Neural cell (in vitro differentiated cells): ENCODE results near the gene NRROS. TPM values are rescaled to one million over a fixed set of nuclear protein-coding genes. Genes with fewer than 3 reads are reported as not detected.

Experiments used
- H2AFZ ChIP-seq: fragments of 200-600, 300-800 bp; sonication (generic), shearing (Covaris generic); 2 replicates; pipeline ENCODE4 v1.6.0; 2014; ENCODE audit warnings: low read depth, mild to moderate bottlenecking, antibody characterized with exemption, low read length, moderate library complexity
- H3F3A ChIP-seq: fragments of 200-600 bp; shearing (Covaris generic); 2 replicates; pipeline ENCODE4 v1.6.1; 2016; ENCODE audit warnings: mild to moderate bottlenecking, moderate library complexity, mixed read lengths, antibody characterized with exemption, low read length; ENCODE audit not compliant: insufficient read depth, poor library complexity, severe bottlenecking
- H3K27ac ChIP-seq: fragments of 200-600, 300-800 bp; sonication (generic), shearing (Covaris generic); 2 replicates; pipeline ENCODE4 v1.5.1; 2014; ENCODE audit warnings: mild to moderate bottlenecking, low read length, moderate library complexity
- H3K27me3 ChIP-seq: fragments of 300-800, 200-600 bp; sonication (generic), shearing (Covaris generic); 2 replicates; pipeline ENCODE4 v1.6.0; 2014; ENCODE audit warnings: mild to moderate bottlenecking, low read depth, low read length, moderate library complexity; ENCODE audit not compliant: insufficient read depth
- H3K36me3 ChIP-seq: fragments of 300-800, 200-600 bp; sonication (generic), shearing (Covaris generic); 2 replicates; pipeline ENCODE4 v1.5.1; 2014; ENCODE audit warnings: mild to moderate bottlenecking, antibody characterized with exemption, low read length, moderate library complexity; ENCODE audit not compliant: insufficient read depth
- H3K4me2 ChIP-seq: fragments of 300-800, 200-600 bp; sonication (generic), shearing (Covaris generic); 2 replicates; pipeline ENCODE4 v1.6.0; 2014; ENCODE audit warnings: mild to moderate bottlenecking, low read length
- H3K4me3 ChIP-seq: fragments of 300-800, 200-600 bp; sonication (generic), shearing (Covaris generic); 2 replicates; pipeline ENCODE4 v1.5.1; 2014; ENCODE audit warnings: mild to moderate bottlenecking, low read length, moderate library complexity
- H3K79me2 ChIP-seq: fragments of 200-600 bp; shearing (Covaris generic); replicated peaks from 2 replicates; pipeline ENCODE4 v1.6.0; 2014; ENCODE audit warnings: mild to moderate bottlenecking, low read length, moderate library complexity; ENCODE audit not compliant: insufficient read depth
- H3K9ac ChIP-seq: fragments of 300-800, 200-600 bp; sonication (generic), shearing (Covaris generic); 2 replicates; pipeline ENCODE4 v1.6.1; 2016; ENCODE audit warnings: mild to moderate bottlenecking, low read length, mixed read lengths
- H3K9me2 ChIP-seq: fragments of 200-600 bp; shearing (Covaris generic); 2 replicates; pipeline ENCODE4 v1.6.1; 2016; ENCODE audit warnings: mild to moderate bottlenecking, low read length, mixed read lengths; ENCODE audit not compliant: insufficient read depth
- H3K9me3 ChIP-seq: fragments of 200-600, 300-800 bp; sonication (generic), shearing (Covaris generic); 2 replicates; pipeline ENCODE4 v1.6.1; 2016; ENCODE audit warnings: mild to moderate bottlenecking, mixed run types, low read length, moderate library complexity, mixed read lengths
- H4K20me1 ChIP-seq: fragments of 200-600 bp; shearing (Covaris generic); 2 replicates; pipeline ENCODE4 v1.6.1; 2016; ENCODE audit warnings: mild to moderate bottlenecking, mixed run types; ENCODE audit not compliant: insufficient read depth
- EP300 ChIP-seq: fragments of 450-650 bp; conservative IDR thresholded peaks from 2 replicates; pipeline ENCODE4 v1.6.1; 2014; ENCODE audit warnings: antibody characterized with exemption, mild to moderate bottlenecking, moderate library complexity; ENCODE audit not compliant: poor library complexity, severe bottlenecking
- EZH2 ChIP-seq: fragments of 200-600, 300-800 bp; shearing (Covaris generic), sonication (generic); IDR thresholded peaks from 2 replicates; pipeline ENCODE4 v1.6.1; 2014; ENCODE audit warnings: antibody characterized with exemption, low read length, borderline replicate concordance, mild to moderate bottlenecking; ENCODE audit not compliant: insufficient read depth, poor library complexity, severe bottlenecking
- MXI1 ChIP-seq: fragments of 450-650 bp; conservative IDR thresholded peaks from 2 replicates; pipeline ENCODE4 v1.6.1; 2014; ENCODE audit warnings: antibody characterized with exemption, mild to moderate bottlenecking; ENCODE audit not compliant: poor library complexity, severe bottlenecking
- POLR2AphosphoS5 ChIP-seq: IDR thresholded peaks from 2 replicates; pipeline ENCODE4 v1.6.1; 2012
- RAD21 ChIP-seq: fragments of 450-650 bp; conservative IDR thresholded peaks from 2 replicates; pipeline ENCODE4 v1.6.1; 2014; ENCODE audit warnings: antibody characterized with exemption, mild to moderate bottlenecking, moderate library complexity
- SMC3 ChIP-seq: fragments of 450-650 bp; conservative IDR thresholded peaks from 2 replicates; pipeline ENCODE4 v1.6.1; 2014; ENCODE audit warnings: antibody characterized with exemption, mild to moderate bottlenecking, moderate library complexity; ENCODE audit not compliant: poor library complexity
- TAF1 ChIP-seq: IDR thresholded peaks from 2 replicates; pipeline ENCODE4 v1.6.1; 2012; ENCODE audit warnings: low read depth
- polyA plus RNA-seq: library from polyadenylated mRNA; depleted of rRNA; stranded (reverse); fragments of >200 nt; gene quantifications from 2 replicates; pipeline ENCODE4 v1.2.3, GENCODE V29; 2014
- TF ChIP-seq, protein P1 (sequence below): IDR thresholded peaks from 2 replicates; pipeline ENCODE4 v1.6.1; 2012; ENCODE audit warnings: borderline replicate concordance
- TF ChIP-seq, protein P2 (sequence below): fragments of 450-650 bp; IDR thresholded peaks from 2 replicates; pipeline ENCODE4 v1.5.1; 2014; ENCODE audit warnings: antibody characterized with exemption, mild to moderate bottlenecking, moderate library complexity; ENCODE audit not compliant: poor library complexity, severe bottlenecking

The NRROS gene
- polyA plus RNA-seq, 1 donor from 2014 or later = not detected

GRCh38 chr3:196654735-196655090, 15.2 kb downstream of the NRROS start:
- Histone ChIP-seq H4K20me1 (no peaks in the 10 kb centered on the region), H3K27ac (no peak overlapping the region), H3K9ac (no peak overlapping the region), H3K4me3 (no peak overlapping the region), H3K9me3 (no peaks in the 10 kb centered on the region), H3K4me2 (no peak overlapping the region), H3F3A (no peaks in the 10 kb centered on the region), H3K9me2 (no peaks in the 10 kb centered on the region), H2AFZ (no peak overlapping the region), H3K79me2 (no peaks in the 10 kb centered on the region), H3K36me3 (no peaks in the 10 kb centered on the region), H3K27me3 (no peaks in the 10 kb centered on the region)
- TF ChIP-seq TAF1 (no peak), POLR2AphosphoS5 (no peak), EP300 (no peak)
- TF ChIP-seq, protein P1, sequence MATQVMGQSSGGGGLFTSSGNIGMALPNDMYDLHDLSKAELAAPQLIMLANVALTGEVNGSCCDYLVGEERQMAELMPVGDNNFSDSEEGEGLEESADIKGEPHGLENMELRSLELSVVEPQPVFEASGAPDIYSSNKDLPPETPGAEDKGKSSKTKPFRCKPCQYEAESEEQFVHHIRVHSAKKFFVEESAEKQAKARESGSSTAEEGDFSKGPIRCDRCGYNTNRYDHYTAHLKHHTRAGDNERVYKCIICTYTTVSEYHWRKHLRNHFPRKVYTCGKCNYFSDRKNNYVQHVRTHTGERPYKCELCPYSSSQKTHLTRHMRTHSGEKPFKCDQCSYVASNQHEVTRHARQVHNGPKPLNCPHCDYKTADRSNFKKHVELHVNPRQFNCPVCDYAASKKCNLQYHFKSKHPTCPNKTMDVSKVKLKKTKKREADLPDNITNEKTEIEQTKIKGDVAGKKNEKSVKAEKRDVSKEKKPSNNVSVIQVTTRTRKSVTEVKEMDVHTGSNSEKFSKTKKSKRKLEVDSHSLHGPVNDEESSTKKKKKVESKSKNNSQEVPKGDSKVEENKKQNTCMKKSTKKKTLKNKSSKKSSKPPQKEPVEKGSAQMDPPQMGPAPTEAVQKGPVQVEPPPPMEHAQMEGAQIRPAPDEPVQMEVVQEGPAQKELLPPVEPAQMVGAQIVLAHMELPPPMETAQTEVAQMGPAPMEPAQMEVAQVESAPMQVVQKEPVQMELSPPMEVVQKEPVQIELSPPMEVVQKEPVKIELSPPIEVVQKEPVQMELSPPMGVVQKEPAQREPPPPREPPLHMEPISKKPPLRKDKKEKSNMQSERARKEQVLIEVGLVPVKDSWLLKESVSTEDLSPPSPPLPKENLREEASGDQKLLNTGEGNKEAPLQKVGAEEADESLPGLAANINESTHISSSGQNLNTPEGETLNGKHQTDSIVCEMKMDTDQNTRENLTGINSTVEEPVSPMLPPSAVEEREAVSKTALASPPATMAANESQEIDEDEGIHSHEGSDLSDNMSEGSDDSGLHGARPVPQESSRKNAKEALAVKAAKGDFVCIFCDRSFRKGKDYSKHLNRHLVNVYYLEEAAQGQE = no peak

DNA sequence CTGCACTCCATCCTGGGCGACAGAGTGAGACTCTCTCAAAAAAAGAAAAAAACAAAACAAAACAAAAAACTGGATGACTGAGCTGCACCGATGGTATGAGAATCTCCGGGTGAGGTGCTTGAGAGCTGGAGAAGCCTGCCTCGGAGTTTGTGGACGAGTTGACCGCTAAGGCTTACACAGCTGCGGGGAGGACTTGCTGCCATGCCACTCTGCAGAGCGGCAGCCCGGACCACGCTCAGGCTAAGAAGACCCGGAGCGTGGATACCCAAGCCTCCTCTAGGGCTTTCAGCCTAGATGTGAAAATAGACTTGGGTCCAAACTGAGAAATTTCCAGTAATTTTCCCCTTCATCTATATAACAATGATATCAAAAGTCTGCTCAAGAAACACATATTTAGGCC, 16.0 kb downstream of the NRROS start:
- Histone ChIP-seq H3K9me3 (no peaks in the 10 kb centered on the region), H3K79me2 (no peaks in the 10 kb centered on the region), H3K4me3 (no peak overlapping the region), H3K36me3 (no peaks in the 10 kb centered on the region), H3F3A (no peaks in the 10 kb centered on the region), H2AFZ (no peak overlapping the region), H3K27me3 (no peaks in the 10 kb centered on the region), H3K27ac (no peak overlapping the region), H4K20me1 (no peaks in the 10 kb centered on the region), H3K9me2 (no peaks in the 10 kb centered on the region), H3K9ac (no peak overlapping the region), H3K4me2 (no peak overlapping the region)
- TF ChIP-seq, protein P1 = no peak
- TF ChIP-seq SMC3 (no peak), RAD21 (no peak), EP300 (no peak), TAF1 (no peak), POLR2AphosphoS5 (no peak), MXI1 (no peak), EZH2 (no peak)
- TF ChIP-seq, protein P2, sequence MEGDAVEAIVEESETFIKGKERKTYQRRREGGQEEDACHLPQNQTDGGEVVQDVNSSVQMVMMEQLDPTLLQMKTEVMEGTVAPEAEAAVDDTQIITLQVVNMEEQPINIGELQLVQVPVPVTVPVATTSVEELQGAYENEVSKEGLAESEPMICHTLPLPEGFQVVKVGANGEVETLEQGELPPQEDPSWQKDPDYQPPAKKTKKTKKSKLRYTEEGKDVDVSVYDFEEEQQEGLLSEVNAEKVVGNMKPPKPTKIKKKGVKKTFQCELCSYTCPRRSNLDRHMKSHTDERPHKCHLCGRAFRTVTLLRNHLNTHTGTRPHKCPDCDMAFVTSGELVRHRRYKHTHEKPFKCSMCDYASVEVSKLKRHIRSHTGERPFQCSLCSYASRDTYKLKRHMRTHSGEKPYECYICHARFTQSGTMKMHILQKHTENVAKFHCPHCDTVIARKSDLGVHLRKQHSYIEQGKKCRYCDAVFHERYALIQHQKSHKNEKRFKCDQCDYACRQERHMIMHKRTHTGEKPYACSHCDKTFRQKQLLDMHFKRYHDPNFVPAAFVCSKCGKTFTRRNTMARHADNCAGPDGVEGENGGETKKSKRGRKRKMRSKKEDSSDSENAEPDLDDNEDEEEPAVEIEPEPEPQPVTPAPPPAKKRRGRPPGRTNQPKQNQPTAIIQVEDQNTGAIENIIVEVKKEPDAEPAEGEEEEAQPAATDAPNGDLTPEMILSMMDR = no peak
